Transverse colon (tissue), 4 donors: ENCODE measurements around the gene FAM13A. TPM values are rescaled to one million over a fixed set of nuclear protein-coding genes. Genes with fewer than 3 reads are reported as not detected.

Source experiments
- DNase-seq: peaks from one replicate; pipeline ENCODE4 v3.0.0-alpha.2; 2019
- H3K27ac ChIP-seq, 4 donors: fragments of 200-600 bp; sonication (generic); 2 replicates each; pipeline ENCODE4 v1.5.1; 2016 to 2018; ENCODE audit warnings: inconsistent platforms in 4 of 4
- H3K27me3 ChIP-seq: fragments of 200-600 bp; sonication (generic); 2 replicates; pipeline ENCODE4 v1.5.1; 2017; ENCODE audit warnings: inconsistent platforms
- H3K36me3 ChIP-seq, 4 donors: fragments of 200-600 bp; sonication (generic); 2 replicates each; pipeline ENCODE4 v1.5.1; 2017 to 2019; ENCODE audit warnings: inconsistent platforms in 4 of 4
- H3K4me1 ChIP-seq, 4 donors: fragments of 200-600 bp; sonication (generic); 2 replicates each; pipeline ENCODE4 v1.5.1; 2017 to 2020; ENCODE audit warnings: inconsistent platforms in 4 of 4
- H3K4me3 ChIP-seq, 4 donors: fragments of 200-600 bp; sonication (generic); 1 replicate in 1 of 4; 2 replicates in 3 of 4; pipeline versions ENCODE4 v1.5.1 to v1.6.1; 2017 to 2019; ENCODE audit warnings: inconsistent platforms in 4 of 4
- H3K9me3 ChIP-seq, 2 donors: fragments of 200-600 bp; sonication (generic); 2 replicates each; pipeline ENCODE4 v1.5.1; 2017 to 2019; ENCODE audit warnings: inconsistent platforms in 2 of 2
- CTCF ChIP-seq, 5 experiments: fragments of 200-600 bp in 3 of 5; fragments of 450-650 bp in 2 of 5; sonication (generic) in 3 of 5; IDR thresholded peaks; 1 replicate in 2 of 5; 2 replicates in 3 of 5; pipeline ENCODE4 v1.5.1; 2016 to 2017; ENCODE audit warnings: antibody characterized with exemption in 5 of 5, inconsistent platforms in 3 of 5, mild to moderate bottlenecking in 2 of 5, moderate library complexity in 1 of 5
- EP300 ChIP-seq: sonication (generic); formaldehyde crosslinking; IDR thresholded peaks from one replicate; pipeline ENCODE4 v1.6.1; 2017; ENCODE audit warnings: antibody characterized with exemption, low read depth
- POLR2A ChIP-seq: fragments of 450-650 bp; IDR thresholded peaks from one replicate; pipeline ENCODE4 v1.6.1; 2016; ENCODE audit warnings: antibody characterized with exemption, mild to moderate bottlenecking, moderate library complexity
- POLR2AphosphoS5 ChIP-seq, 3 donors: sonication (generic); formaldehyde crosslinking; IDR thresholded peaks; one replicate each; pipeline ENCODE4 v1.6.1; 2016; ENCODE audit warnings: antibody characterized with exemption in 3 of 3
- WGBS, 2 donors: methylation state at CpG; one replicate each; pipeline ENCODE4 v1.1.5; 2018; ENCODE audit warnings: low coverage in 1 of 2; 5-methylcytosine and 5-hydroxymethylcytosine counted together
- in situ Hi-C, 4 donors: fragments of 200-750 bp; cut with MboI; loops; one replicate each; pipeline versions ENCODE4 v1.15.0 to v1.15.1; 2017; ENCODE audit warnings: low sequenced_read_pairs in 3 of 4, low pct_ligation_motif_present in 1 of 4, low pct_unique_long_range_greater_than_20kb in 1 of 4
- intact Hi-C: fragments of 100-400 bp; cut with DNase I; formaldehyde crosslinking; loops from one replicate; pipeline ENCODE4 v1.15.1; 2023; ENCODE audit warnings: low total_unique reads
- total RNA-seq, 4 donors: library from RNA; depleted of rRNA; stranded (reverse); fragments of >200 nt; gene quantifications; one replicate each; pipeline ENCODE4 v1.1.0, GENCODE V29; 2016

The FAM13A gene
- total RNA-seq, 4 donors from 2014 or later = 57.6 to 88.6 (median 67.6) TPM

DNA sequence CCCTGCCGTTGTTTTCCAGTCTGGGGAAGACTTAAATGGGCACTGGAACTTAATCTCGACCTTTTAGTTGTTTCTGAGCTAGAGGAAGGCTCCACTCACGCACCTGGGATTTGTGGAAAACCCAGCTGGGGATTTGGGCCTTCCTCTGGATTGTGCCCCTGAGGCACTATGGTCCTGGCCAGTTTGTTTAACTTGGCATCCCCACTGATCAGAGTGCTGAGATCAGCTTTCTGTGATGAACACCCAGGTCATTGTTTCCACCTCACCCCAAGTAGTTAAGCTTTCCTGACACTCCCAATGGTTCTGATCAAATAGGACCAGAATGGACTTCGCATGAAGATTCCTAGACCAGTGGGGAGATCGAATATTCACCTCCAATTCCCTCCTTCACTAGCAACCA, 338.9 kb downstream of the FAM13A start:
- WGBS, 2 donors = 95 to 100% methylated on average over 2 to 5 of the region's 5 CpGs
- no peak for DNase-seq
- no peak overlapping the region for H3K27ac ChIP-seq
- no peaks in the 10 kb centered on the region for H3K27me3 ChIP-seq
- H3K4me3 ChIP-seq = no peak overlapping the region
- TF ChIP-seq EP300 (no peak), POLR2A (no peak), POLR2AphosphoS5 (IDR thresholded peaks at IDR 0.05) (no peak), CTCF (IDR thresholded peaks at IDR 0.05) (no peak)
- H3K4me1 ChIP-seq = no peaks in the 10 kb centered on the region
- intact Hi-C loops (no loop called here), in situ Hi-C loops (loop anchor here in 2 of 4 donors (25.0 kb wide), 1 partner anchor 319 kb away; no protein-coding TSS in a partner anchor)
- H3K9me3 ChIP-seq = peaks cover 13 to 14% of the 10 kb centered on the region in 2 donors
- H3K36me3 ChIP-seq = peaks cover 0 to 25% (median 8%) of the 10 kb centered on the region in 4 donors

DNA sequence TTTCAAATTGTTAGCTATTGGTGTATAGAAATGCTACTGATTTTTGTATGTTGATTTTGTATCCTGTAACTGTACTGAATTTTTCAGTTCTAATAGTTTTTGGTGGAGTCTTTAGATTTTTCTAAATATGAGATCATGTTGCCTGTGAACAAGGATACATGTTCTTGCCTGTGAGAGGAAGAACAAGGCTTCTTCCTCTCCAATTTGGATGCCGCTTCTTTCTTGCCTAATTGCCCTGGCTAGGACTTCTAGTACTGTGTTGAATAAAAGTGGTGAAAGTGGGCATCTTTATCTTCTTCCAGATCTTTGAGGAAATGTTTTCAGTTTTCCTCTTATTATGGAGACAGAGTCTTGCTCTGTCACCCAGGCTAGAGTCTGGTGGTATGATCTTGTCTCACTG, 343.2 kb downstream of the FAM13A start:
- TF ChIP-seq CTCF (IDR thresholded peaks at IDR 0.05) = no peak
- no peak for TF ChIP-seq POLR2A
- no peak for TF ChIP-seq POLR2AphosphoS5 (IDR thresholded peaks at IDR 0.05)
- TF ChIP-seq EP300 = no peak
- H3K4me3 ChIP-seq = no peak overlapping the region
- DNase-seq = no peak
- H3K27me3 ChIP-seq = no peaks in the 10 kb centered on the region
- H3K9me3 ChIP-seq = peaks cover 14 to 15% of the 10 kb centered on the region in 2 donors
- H3K36me3 ChIP-seq = peaks cover 0 to 37% (median 17%) of the 10 kb centered on the region in 4 donors
- intact Hi-C loops (no loop called here), in situ Hi-C loops (loop anchor here in 2 of 4 donors (25.0 kb wide), 1 partner anchor 324 kb away; no protein-coding TSS in a partner anchor)
- H3K4me1 ChIP-seq = no peaks in the 10 kb centered on the region
- 95 to 100% methylated on average over 1 of the region's 1 CpG for WGBS, 2 donors
- H3K27ac ChIP-seq = no peak overlapping the region

DNA sequence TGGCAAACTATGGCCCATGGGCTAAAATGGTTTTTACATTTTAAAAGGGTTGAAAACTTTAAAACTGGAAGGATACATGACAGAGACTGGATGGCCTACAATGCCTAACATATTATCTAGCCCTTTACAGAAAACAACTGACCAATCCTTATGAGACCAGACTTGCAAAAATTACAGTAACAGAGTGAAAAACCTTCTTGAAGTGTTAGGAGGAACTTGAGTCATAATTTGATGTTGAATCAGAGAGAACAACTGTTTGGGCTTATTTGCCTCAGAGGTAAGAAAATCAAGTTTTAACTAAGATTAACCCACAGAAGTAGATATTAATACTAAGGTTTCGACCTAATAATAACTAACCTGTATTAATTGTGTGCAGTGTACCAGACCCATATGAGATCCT, 347.0 kb downstream of the FAM13A start:
- intact Hi-C loops (no loop called here), in situ Hi-C loops (loop anchor here in 2 of 4 donors (25.0 kb wide), 1 partner anchor 327 kb away; no protein-coding TSS in a partner anchor)
- Histone ChIP-seq H3K9me3 (peaks cover 0 to 3% of the 10 kb centered on the region in 2 donors), H3K27me3 (no peaks in the 10 kb centered on the region), H3K4me1 (peaks cover 0 to 5% (median 0%) of the 10 kb centered on the region in 4 donors), H3K36me3 (peaks cover 0 to 25% (median 12%) of the 10 kb centered on the region in 4 donors), H3K27ac (no peak overlapping the region), H3K4me3 (no peak overlapping the region)
- 88% methylated on average over 1 of the region's 1 CpG; no CpG with 5 or more reads in 1 of the 2 donors for WGBS, 2 donors
- no peak for TF ChIP-seq POLR2AphosphoS5 (IDR thresholded peaks at IDR 0.05)
- no peak for TF ChIP-seq POLR2A
- TF ChIP-seq EP300 = no peak
- no peak for TF ChIP-seq CTCF (IDR thresholded peaks at IDR 0.05)
- DNase-seq = no peak

DNA sequence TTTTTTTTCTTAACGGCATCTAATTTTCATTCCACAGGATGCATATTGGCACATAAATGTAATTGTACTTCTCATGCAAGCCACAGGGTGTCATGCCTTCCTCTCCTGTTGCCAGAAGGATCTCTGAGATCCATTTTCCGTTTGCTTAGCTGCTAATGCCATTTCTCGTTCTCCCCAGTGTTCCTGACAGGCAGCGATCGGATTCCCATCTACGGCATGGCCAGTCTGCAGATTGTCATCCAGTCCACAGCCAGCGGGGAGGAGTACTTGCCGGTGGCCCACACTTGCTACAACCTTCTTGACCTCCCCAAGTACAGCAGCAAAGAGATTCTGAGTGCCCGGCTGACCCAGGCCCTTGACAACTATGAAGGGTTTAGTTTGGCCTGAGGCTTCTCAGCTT, 350.4 kb downstream of the FAM13A start:
- intact Hi-C loops = no loop called here
- TF ChIP-seq POLR2A (no peak), POLR2AphosphoS5 (IDR thresholded peaks at IDR 0.05) (no peak), CTCF (IDR thresholded peaks at IDR 0.05) (peak; percentile 20 to 44 (median 36))
- no peaks in the 10 kb centered on the region for H3K27me3 ChIP-seq
- in situ Hi-C loops = loop anchor here in 2 of 4 donors (25.0 kb wide), 1 partner anchor 331 kb away; no protein-coding TSS in a partner anchor
- peaks cover 0 to 5% (median 0%) of the 10 kb centered on the region in 4 donors for H3K4me1 ChIP-seq
- H3K4me3 ChIP-seq = no peak overlapping the region
- DNase-seq = no peak
- peak overlapping the region in 3 of 4 donors; percentile 14 to 46 (median 35) for H3K27ac ChIP-seq
- H3K9me3 ChIP-seq = no peaks in the 10 kb centered on the region
- H3K36me3 ChIP-seq = peaks cover 0 to 23% (median 11%) of the 10 kb centered on the region in 4 donors
- WGBS, 2 donors = 71 to 73% methylated on average over 5 to 9 of the region's 9 CpGs
